H1 (cell line): Measurements from ENCODE around the gene THG1L. TPM values are rescaled to one million over a fixed set of nuclear protein-coding genes. Genes with fewer than 3 reads are reported as not detected.

Experiments used
- CTCF ChIA-PET: fragments of 300-600 bp; sonication (Branson Sonifier 250); formaldehyde crosslinking; loops from one replicate; lab custom pipeline; 2021; ENCODE audit not compliant: partially characterized antibody; lab: Charles Lee
- POLR2A ChIA-PET: fragments of 300-600 bp; sonication (Branson Sonifier 250); formaldehyde crosslinking; loops from one replicate; lab custom pipeline; 2021; ENCODE audit warnings: inconsistent platforms; ENCODE audit not compliant: partially characterized antibody; lab: Charles Lee
- DNase-seq, 2 experiments: peaks; one replicate each; pipeline versions ENCODE4 v3.0.0 to v3.0.0-alpha.2; 2010 to 2022; ENCODE audit warnings: low spot score in 2 of 2, low read depth in 1 of 2, mixed read lengths in 1 of 2
- FAIRE-seq: peaks from 2 replicates; lab custom pipeline; 2011; peaks lifted over from hg19 to GRCh38; lab: Jason Lieb, UNC
- H2AFZ ChIP-seq: 2 replicates; pipeline ENCODE4 v1.8.1; 2012; ENCODE audit warnings: low read length, inconsistent platforms
- H2AK5ac ChIP-seq: 2 replicates; pipeline ENCODE4 v1.6.1; 2013; ENCODE audit warnings: low read depth, low read length
- H2BK120ac ChIP-seq: replicated peaks from 2 replicates; pipeline ENCODE3; 2013; ENCODE audit warnings: low read depth, low read length, inconsistent platforms
- H2BK12ac ChIP-seq: 2 replicates; pipeline ENCODE4 v1.6.1; 2013; ENCODE audit warnings: low read depth, low read length
- H2BK15ac ChIP-seq: 2 replicates; pipeline ENCODE4 v1.6.1; 2013; ENCODE audit warnings: low read length
- H2BK20ac ChIP-seq: 2 replicates; pipeline ENCODE4 v1.6.1; 2013; ENCODE audit warnings: low read length
- H2BK5ac ChIP-seq: 2 replicates; pipeline ENCODE4 v1.6.1; 2013; ENCODE audit warnings: low read depth, low read length
- H3K14ac ChIP-seq: 2 replicates; pipeline ENCODE4 v1.6.1; 2013; ENCODE audit warnings: inconsistent platforms; ENCODE audit not compliant: insufficient read length
- H3K18ac ChIP-seq: 2 replicates; pipeline ENCODE4 v1.6.1; 2013; ENCODE audit warnings: low read length; ENCODE audit errors: extremely low read depth
- H3K23ac ChIP-seq: 2 replicates; pipeline ENCODE4 v1.6.1; 2013; ENCODE audit warnings: inconsistent platforms; ENCODE audit not compliant: insufficient read length
- H3K23me2 ChIP-seq: 2 replicates; pipeline ENCODE4 v1.6.1; 2013; ENCODE audit warnings: low read depth, low read length
- H3K27ac ChIP-seq: 2 replicates; pipeline ENCODE4 v1.6.1; 2011; ENCODE audit warnings: low read depth, low read length, inconsistent platforms
- H3K27me3 ChIP-seq, 4 experiments: replicated peaks in 1 of 4; 1 replicate in 1 of 4; 2 replicates in 3 of 4; pipeline versions ENCODE4 v1.6.1 to v1.8.1; 2011 to 2013; ENCODE audit warnings: low read length in 3 of 4, mild to moderate bottlenecking in 3 of 4, inconsistent platforms in 2 of 4, mixed read lengths in 2 of 4, moderate library complexity in 1 of 4; ENCODE audit not compliant: control insufficient read depth in 3 of 4, insufficient read depth in 3 of 4; ENCODE audit errors: extremely low read depth in 1 of 4
- H3K36me3 ChIP-seq, 4 experiments: 2 replicates each; pipeline versions ENCODE4 v1.6.1 to v1.8.1; 2011 to 2013; ENCODE audit warnings: mild to moderate bottlenecking in 4 of 4, low read length in 3 of 4, moderate library complexity in 2 of 4, control low read depth in 1 of 4, inconsistent platforms in 1 of 4; ENCODE audit not compliant: insufficient read depth in 4 of 4, control insufficient read depth in 2 of 4
- H3K4ac ChIP-seq: replicated peaks from 2 replicates; pipeline ENCODE3; 2013; ENCODE audit warnings: low read length, low read depth, mixed read lengths, inconsistent platforms; ENCODE audit not compliant: insufficient read length
- H3K4me1 ChIP-seq, 4 experiments: replicated peaks in 1 of 4; 1 replicate in 1 of 4; 2 replicates in 3 of 4; pipeline versions ENCODE4 v1.6.1 to v1.8.1; 2011 to 2013; ENCODE audit warnings: low read length in 3 of 4, inconsistent platforms in 2 of 4, mixed read lengths in 1 of 4; ENCODE audit not compliant: insufficient read depth in 4 of 4, control insufficient read depth in 3 of 4
- H3K4me2 ChIP-seq, 2 experiments: 2 replicates each; pipeline versions ENCODE4 v1.6.1 to v1.8.1; 2011 to 2013; ENCODE audit warnings: low read depth in 2 of 2, low read length in 2 of 2, control low read depth in 1 of 2, inconsistent platforms in 1 of 2, mild to moderate bottlenecking in 1 of 2; ENCODE audit not compliant: insufficient read depth in 1 of 2
- H3K4me3 ChIP-seq, 4 experiments: fragments of 200-600, 300-600 bp in 1 of 4; sonication (generic), shearing (Covaris generic), sonication (Bioruptor Twin) in 1 of 4; 2 replicates each; pipeline versions ENCODE4 v1.5.1 to v1.8.1; 2011 to 2016; ENCODE audit warnings: low read length in 4 of 4, low read depth in 3 of 4, control low read depth in 2 of 4, inconsistent platforms in 2 of 4, mild to moderate bottlenecking in 2 of 4, mixed read lengths in 1 of 4, moderate library complexity in 1 of 4; ENCODE audit not compliant: insufficient read depth in 2 of 4; ENCODE audit errors: extremely low read depth in 1 of 4
- H3K56ac ChIP-seq: replicated peaks from 2 replicates; pipeline ENCODE3; 2013; ENCODE audit warnings: low read depth, mild to moderate bottlenecking, mixed read lengths, low read length, inconsistent platforms; ENCODE audit not compliant: insufficient read length
- H3K79me1 ChIP-seq: 2 replicates; pipeline ENCODE4 v1.6.1; 2013; ENCODE audit warnings: low read depth, low read length, control low read depth
- H3K79me2 ChIP-seq, 2 experiments: 2 replicates each; pipeline versions ENCODE4 v1.6.1 to v1.8.1; 2012 to 2013; ENCODE audit warnings: low read length in 2 of 2, mild to moderate bottlenecking in 2 of 2, inconsistent platforms in 1 of 2; ENCODE audit not compliant: insufficient read depth in 2 of 2, control insufficient read depth in 1 of 2
- H3K9ac ChIP-seq, 4 experiments: replicated peaks in 1 of 4; 1 replicate in 1 of 4; 2 replicates in 3 of 4; pipeline versions ENCODE4 v1.6.1 to v1.8.1; 2011 to 2013; ENCODE audit warnings: low read depth in 3 of 4, low read length in 3 of 4, control low read depth in 2 of 4, mild to moderate bottlenecking in 2 of 4, moderate library complexity in 2 of 4, inconsistent platforms in 1 of 4; ENCODE audit errors: extremely low read depth in 1 of 4
- H3K9me3 ChIP-seq, 2 experiments: 2 replicates each; pipeline versions ENCODE4 v1.6.1 to v1.8.1; 2012 to 2013; ENCODE audit warnings: mild to moderate bottlenecking in 2 of 2, moderate library complexity in 2 of 2, control low read depth in 1 of 2, inconsistent platforms in 1 of 2, low read depth in 1 of 2, low read length in 1 of 2, mixed read lengths in 1 of 2; ENCODE audit not compliant: insufficient read depth in 2 of 2
- H4K20me1 ChIP-seq, 2 experiments: replicated peaks in 1 of 2; 2 replicates each; pipeline versions ENCODE3 to v1.8.1; 2011 to 2013; ENCODE audit warnings: inconsistent platforms in 2 of 2, low read length in 2 of 2, mild to moderate bottlenecking in 1 of 2; ENCODE audit not compliant: insufficient read depth in 2 of 2, control insufficient read depth in 1 of 2
- H4K5ac ChIP-seq: 2 replicates; pipeline ENCODE4 v1.6.1; 2013; ENCODE audit warnings: low read length, low read depth, mixed read lengths, inconsistent platforms; ENCODE audit not compliant: insufficient read length
- H4K8ac ChIP-seq: 2 replicates; pipeline ENCODE4 v1.8.0; 2013; ENCODE audit warnings: mild to moderate bottlenecking, moderate library complexity, low read length, inconsistent platforms; ENCODE audit not compliant: insufficient read depth; ENCODE audit errors: extremely low read depth
- H4K91ac ChIP-seq: replicated peaks from 2 replicates; pipeline ENCODE3; 2013; ENCODE audit warnings: low read length, mixed read lengths, inconsistent platforms; ENCODE audit not compliant: insufficient read length
- CEBPB ChIP-seq: IDR thresholded peaks from 2 replicates; pipeline ENCODE4 v1.6.1; 2012; ENCODE audit warnings: low read depth, low read length
- CREB1 ChIP-seq: IDR thresholded peaks from 2 replicates; pipeline ENCODE4 v1.6.1; 2012; ENCODE audit warnings: inconsistent platforms
- JUND ChIP-seq: IDR thresholded peaks from 2 replicates; pipeline ENCODE4 v1.6.1; 2011; ENCODE audit warnings: mild to moderate bottlenecking, improper control_type of control experiment, low read length
- PHF8 ChIP-seq: fragments of 200-600 bp; sonication (generic); conservative IDR thresholded peaks from 2 replicates; pipeline ENCODE4 v1.7.1; 2012; ENCODE audit warnings: low read depth, mild to moderate bottlenecking, inconsistent platforms, low read length, moderate library complexity
- TCF12 ChIP-seq: IDR thresholded peaks from 2 replicates; pipeline ENCODE4 v1.6.1; 2011; ENCODE audit warnings: low read depth, mild to moderate bottlenecking, low read length
- WGBS, 2 experiments: shearing (Covaris generic) in 1 of 2; methylation state at CpG; one replicate each; pipeline versions ENCODE4 v1.1.6 to v1.1.7; 2013 to 2015; ENCODE audit warnings: low lambda C conversion rate in 2 of 2, mixed read lengths in 2 of 2, inconsistent platforms in 1 of 2, low coverage in 1 of 2, missing lambda C conversion rate in 1 of 2; ENCODE audit not compliant: insufficient replicate concordance in 2 of 2, insufficient coverage in 1 of 2, insufficient read length in 1 of 2; ENCODE audit errors: extremely low coverage in 1 of 2, missing lambda C conversion rate in 1 of 2; 5-methylcytosine and 5-hydroxymethylcytosine counted together
- polyA plus RNA-seq, 7 experiments: library from polyadenylated mRNA; depleted of rRNA in 3 of 7; stranded (reverse) in 5 of 7; unstranded in 2 of 7; fragments of >200 nt in 5 of 7; fragments of 200-250 nt in 2 of 7; gene quantifications; 1 replicate in 5 of 7; 2 replicates in 1 of 7; 4 replicates in 1 of 7; pipeline versions ENCODE4 v1.2.1 to v1.2.3, GENCODE V29; 2011 to 2013; ENCODE audit warnings: missing spikeins in 2 of 7, mixed read lengths in 2 of 7
- total RNA-seq: library from RNA; stranded (reverse); fragmentation: NEBNext Ultra II Directional; extraction: Animal tissue kit (Norgen Biotek cat#: 25700); gene quantifications from 2 replicates; pipeline ENCODE4 v1.2.1, GENCODE V29; 2021

Gene THG1L
- total and polyA plus RNA-seq, 2 of the 8 experiments (the other 6 are each of a cell fraction or from before 2014, with no cell fraction given), result 8.1 to 12.4 TPM

DNA sequence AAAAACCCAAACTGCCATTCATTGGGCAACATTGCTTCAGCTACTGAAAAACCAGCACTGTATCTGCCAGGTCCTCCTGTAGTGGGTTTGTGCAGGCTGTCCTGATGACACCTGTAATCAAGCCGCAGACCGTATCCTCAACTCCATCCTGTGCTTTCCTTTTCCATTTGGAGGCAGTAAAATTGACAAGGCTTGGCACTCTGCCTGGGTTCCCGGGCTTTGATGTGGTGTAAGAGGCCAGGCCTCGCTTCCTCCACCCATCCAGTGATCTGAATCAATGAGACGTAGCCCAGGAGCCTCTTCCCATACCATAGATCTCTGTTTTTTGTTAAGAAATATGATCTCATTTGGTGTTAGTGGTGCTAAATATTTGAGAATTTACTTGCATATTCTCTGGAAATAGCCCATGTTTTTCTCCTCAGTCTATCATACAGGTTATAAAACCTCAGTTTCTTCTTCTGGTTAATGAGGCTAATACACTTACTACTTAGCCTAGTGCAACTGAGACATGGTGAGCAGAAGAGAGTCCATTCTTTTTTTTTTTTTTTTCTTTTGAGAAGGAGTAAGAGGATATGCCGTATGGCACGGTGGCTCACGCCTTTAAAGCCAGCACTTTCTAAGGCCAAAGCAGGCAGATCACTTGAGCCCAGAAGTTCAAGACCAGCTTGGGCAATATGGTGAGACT is 47.0 kb downstream of the THG1L start:
- DNase-seq, result no peak
- FAIRE-seq, result no peak
- ChIA-PET CTCF (interaction anchor here (1.0 kb wide), 1 partner anchor 16 kb away, joined by 4 read pairs; no protein-coding TSS in a partner anchor), POLR2A (no interaction called here)
- Histone ChIP-seq H4K91ac (no peak overlapping the region), H2AK5ac (no peak overlapping the region), H3K27ac (no peak overlapping the region), H3K18ac (no peak overlapping the region), H2AFZ (no peak overlapping the region), H3K4me3 (no peak overlapping the region), H3K79me1 (no peaks in the 10 kb centered on the region), H3K9me3 (no peaks in the 10 kb centered on the region), H3K14ac (no peak overlapping the region), H3K9ac (no peak overlapping the region), H3K23me2 (no peaks in the 10 kb centered on the region), H2BK20ac (no peak overlapping the region), H3K56ac (no peak overlapping the region), H2BK12ac (no peak overlapping the region), H3K79me2 (no peaks in the 10 kb centered on the region), H2BK15ac (no peak overlapping the region), H4K5ac (no peak overlapping the region), H3K4me1 (no peaks in the 10 kb centered on the region), H2BK5ac (no peak overlapping the region), H2BK120ac (no peak overlapping the region), H3K23ac (no peak overlapping the region), H3K27me3 (no peaks in the 10 kb centered on the region), H4K20me1 (peaks cover 0 to 1% of the 10 kb centered on the region in 2 experiments), H3K4ac (no peak overlapping the region), H3K4me2 (no peak overlapping the region), H4K8ac (no peak overlapping the region; the same call in 1 of the 2 replicates), H3K36me3 (no peaks in the 10 kb centered on the region)
- 78% methylated on average over 8 of the region's 8 CpGs; no CpG with 5 or more reads in 1 of the 2 experiments for WGBS, 2 experiments
- TF ChIP-seq PHF8, result no peak
- TF ChIP-seq CEBPB, result no peak
- TF ChIP-seq JUND, result no peak
- TF ChIP-seq TCF12, result no peak
- TF ChIP-seq CREB1, result no peak
